ENCODE measurements around the gene CNDP2. TPM values are rescaled to one million over a fixed set of nuclear protein-coding genes. Genes with fewer than 3 reads are reported as not detected.
"Not testable (repeated sequence)": the region's sequence is repeated elsewhere in the genome, so short reads cannot be mapped to it uniquely, and the experiment has no call there.

The CNDP2 gene
- polyA plus RNA-seq, 1 donor = 298 TPM

DNA sequence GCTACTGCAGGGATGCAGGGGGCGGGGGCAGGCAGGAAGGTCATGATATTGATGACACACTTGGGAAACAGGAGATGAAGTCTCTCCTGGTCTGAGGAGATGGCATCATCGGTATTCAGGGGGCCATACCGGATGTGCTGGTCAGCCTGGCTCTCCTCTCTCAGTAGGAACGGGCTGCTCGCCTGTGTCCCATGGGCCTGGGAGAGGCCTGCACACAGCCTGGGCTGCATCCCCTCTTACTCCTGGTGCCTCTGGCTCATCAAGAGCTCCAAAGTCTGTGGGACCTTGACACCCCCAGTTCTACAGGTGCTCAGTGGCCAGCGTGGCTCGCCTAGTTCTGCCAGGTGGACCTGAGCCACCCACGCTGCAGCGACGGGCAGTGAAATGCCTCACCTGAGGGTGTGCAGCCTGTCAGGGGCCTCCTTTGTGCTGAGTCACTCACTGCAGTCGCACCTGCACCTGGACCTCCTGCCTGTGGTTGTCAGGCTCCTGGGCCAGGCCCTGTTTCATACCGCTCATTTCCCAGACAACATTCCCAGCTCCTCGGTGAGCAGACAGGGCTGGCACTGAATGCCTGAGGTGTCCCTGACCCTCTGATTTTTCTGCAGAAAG, 19.6 kb downstream of the CNDP2 start:
- DNase-seq = no peak

DNA sequence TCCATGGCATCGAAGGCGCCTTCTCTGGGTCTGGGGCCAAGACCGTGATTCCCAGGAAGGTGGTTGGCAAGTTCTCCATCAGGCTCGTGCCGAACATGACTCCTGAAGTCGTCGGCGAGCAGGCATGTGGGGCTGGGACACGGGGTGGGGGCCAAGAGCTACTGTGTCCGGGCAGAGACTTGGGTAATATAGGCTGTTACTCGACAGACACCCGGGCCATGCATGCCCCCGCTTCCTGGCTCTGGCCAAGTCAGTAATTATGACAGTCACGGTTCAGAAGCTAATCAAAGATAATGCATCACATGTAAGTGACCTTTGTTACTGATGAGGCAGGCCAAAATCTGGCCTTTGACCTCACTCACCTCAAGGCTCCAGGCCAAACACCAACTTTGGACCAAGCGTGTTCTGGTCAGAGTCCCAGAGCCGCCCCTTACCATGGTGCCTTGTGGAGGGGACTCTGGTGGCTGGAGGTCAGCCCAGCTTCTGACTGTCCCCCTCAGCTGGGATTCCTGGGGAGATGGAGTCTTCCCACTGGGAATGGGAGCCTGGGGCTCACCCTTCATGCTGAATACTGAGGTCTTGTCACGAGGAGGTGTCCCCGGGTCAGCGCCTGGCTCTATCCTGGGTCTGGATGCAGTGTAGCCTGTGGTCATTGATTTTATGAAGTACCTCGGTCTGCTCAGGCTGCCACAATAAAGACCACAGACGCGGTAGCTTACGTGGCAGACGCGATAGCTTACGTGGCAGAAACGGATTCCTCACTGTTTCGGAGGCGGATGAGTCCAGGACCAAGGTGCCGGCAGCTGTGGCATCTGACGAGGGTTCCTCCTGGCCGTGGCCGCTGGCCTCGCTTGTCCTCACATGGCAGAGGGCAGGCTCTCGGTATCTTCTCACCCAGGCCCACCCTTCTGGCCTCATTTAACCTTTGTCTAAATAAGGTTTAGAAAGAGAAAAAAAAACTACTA, 20.4 kb downstream of the CNDP2 start:
- no peak for DNase-seq

DNA sequence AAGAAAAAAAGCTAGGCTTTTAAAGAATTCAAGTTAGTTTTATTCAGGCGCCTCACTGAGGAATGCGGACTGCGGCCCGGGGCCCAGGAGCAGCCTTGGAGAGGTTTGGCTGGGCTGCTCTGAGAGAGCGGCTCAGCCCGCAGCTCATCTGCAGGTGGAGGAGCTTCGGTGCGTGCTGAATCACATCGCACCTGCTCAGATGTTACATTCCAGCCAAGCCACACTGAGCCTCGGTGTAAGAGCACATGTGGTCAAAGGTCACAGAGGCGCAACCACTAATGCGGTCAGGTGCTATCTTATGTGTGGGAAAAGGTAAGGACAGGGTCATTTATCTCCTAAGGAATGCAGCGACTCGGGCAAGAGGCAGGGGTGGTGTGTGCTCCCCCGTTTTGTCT, 21.1 kb downstream of the CNDP2 start:
- no peak for DNase-seq

DNA sequence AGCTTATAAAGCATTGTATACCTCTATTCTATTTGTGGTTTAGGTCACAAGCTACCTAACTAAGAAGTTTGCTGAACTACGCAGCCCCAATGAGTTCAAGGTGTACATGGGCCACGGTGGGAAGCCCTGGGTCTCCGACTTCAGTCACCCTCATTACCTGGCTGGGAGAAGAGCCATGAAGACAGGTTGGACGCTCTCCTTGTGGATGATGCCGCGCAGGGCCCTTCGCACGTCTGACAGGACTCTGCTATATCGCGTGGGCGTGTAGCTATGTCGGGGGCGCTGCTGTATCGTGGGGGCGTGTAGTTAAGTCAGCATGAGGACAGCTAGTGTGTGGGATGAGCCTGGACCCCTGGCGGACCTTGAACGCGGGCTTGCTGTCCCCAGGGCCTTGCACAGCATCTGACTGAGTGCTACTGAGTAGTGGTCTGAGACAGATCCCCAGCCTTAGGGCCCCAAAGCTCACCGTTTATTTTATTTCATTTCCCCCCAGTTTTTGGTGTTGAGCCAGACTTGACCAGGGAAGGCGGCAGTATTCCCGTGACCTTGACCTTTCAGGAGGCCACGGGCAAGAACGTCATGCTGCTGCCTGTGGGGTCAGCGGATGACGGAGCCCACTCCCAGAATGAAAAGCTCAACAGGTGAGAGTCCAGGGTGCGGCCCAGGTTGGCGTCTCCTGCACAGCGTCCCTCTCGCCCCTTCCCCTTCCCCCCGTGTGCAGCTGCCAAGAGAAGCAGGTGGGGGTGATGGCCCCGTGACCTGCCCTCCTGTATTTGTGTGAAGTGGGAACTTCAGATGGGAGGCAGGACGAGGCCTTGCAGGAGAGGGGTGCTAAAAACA, 22.5 kb downstream of the CNDP2 start:
- DNase-seq = no peak

DNA sequence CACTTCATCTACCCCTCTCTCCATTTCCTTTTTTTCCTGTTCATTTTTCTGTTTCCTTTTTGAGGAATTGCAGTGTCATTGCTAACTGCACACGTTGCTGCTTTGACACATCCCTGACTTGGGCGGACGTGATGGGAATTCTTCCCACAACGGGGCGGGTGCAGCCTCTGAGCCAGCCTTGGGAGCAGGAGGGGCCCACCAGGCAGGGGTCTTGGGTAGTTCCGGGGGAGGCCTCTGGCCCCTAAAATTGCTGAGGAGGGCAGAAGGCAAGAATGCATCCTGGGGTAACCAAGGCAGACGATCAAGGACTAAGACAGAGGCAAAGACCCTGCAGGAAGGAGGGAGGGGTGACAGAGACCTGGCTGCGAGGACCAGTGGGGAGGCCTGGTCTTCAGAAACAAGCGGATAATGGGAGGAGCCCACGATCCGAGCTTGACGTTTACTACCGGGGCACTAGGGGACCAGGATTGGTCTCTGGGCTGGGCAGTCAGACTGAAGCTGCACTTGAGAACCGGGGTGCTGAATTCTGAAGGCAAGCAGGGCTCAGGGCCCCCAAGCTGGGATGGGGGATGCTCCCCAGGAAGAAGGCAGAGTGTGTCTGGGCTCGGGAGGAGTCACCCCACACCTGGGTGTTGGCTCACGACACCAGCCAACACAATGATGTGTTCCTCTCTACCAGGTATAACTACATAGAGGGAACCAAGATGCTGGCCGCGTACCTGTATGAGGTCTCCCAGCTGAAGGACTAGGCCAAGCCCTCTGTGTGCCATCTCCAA, 23.3 kb downstream of the CNDP2 start:
- no peak for DNase-seq

DNA sequence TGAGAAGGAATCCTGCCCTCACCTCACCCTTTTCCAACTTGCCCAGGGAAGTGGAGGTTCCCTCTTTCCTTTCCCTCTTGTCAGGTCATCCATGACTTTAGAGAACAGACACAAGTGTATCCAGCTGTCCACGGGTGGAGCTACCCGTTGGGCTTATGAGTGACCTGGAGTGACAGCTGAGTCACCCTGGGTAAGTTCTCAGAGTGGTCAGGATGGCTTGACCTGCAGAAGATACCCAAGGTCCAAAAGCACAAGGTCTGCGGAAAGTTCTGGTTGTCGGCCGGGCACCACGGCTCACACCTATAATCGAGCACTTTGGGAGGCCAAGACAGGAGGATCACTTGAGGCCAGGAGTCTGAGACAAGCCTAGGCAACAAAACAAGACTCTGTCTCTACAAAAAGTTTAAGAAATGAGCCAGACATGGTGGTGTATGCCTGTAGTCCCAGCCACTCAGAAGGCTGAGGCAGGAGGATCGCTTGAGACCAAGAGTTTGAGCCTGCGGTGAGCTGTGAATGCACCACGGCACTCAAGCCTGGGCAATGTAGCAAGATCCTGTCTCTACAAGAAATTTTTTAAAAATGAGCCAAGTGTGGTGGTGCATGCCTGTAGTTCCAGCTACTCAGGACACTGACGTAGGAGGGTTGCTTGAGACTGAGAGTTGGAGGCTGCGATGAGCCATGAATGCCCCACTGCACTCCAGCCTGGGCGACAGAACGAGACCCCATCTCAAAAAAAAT, 24.1 kb downstream of the CNDP2 start:
- no peak for DNase-seq

DNA sequence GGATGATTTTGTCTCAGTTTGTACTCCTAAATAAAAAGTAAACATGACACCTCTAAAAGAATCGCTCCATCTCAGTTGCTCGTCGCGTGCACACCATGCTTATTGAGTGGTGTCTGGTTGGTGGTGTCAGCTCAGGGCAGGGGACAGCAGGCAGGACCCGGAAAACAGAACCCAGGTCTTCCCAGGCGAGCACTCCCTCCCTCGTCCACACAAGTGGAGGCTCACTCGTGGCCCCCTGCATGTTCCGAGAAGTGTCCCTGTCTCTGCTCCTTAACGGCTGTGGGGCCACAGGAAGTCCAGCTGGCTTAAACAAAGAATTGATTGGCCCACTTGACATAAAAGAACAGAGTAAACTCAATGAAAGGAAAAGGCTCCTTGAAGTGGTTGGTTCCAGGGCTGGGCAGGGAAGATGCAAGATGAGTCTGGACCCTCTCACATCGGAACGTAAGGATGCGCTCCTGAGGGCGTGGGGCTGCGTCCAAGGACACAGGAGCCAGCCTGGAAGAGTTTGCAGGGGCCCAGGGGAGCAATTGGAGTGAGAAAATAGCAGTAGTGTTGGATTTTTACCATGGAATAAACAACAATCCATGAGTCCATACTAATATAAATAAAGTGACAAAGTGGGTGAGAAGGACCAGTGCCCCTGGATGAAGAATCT, 25.0 kb downstream of the CNDP2 start:
- no peak for DNase-seq

DNA sequence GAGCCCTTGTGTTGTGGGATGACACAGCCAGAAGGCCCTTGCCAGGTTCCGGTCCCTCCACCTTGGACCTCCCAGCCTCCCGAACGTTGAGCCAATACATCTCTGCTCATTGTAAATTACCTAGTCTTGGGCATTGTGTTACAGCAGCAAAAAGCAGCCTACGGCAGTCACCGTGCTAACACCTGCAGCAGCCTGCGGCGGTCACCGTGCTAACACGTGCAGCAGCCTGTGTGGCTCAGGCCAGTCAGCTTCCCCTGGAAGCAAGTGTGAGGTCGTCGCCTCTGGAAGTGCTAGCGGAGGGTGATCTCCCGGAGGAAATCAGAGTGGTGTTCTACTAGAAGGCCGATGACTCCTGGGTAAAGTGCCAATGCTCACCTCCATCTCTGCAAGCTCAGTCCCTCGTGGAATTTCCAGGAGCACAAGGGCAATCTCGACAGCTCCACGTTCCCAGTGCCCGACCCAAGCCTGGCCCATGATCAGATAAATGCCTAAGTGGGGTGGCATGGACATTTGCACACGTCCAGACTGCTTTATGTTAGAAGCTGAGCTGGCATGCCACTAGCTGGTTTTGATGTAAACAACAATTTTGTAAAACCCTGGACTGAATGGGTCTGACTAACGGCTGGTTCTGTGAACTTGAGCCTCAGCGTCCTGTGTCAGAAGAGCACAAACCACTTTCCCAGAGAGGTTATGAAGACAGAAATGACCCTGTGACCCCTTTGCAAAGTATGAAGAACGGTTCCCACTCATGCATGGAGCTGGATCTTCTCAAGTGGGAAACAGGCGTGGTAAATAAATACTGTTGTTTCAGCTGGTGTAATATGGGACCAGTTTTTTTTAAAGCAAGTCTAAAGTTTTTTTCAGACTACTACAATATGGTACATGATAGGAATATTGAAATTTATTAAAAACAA, 26.7 kb downstream of the CNDP2 start:
- no peak for DNase-seq

DNA sequence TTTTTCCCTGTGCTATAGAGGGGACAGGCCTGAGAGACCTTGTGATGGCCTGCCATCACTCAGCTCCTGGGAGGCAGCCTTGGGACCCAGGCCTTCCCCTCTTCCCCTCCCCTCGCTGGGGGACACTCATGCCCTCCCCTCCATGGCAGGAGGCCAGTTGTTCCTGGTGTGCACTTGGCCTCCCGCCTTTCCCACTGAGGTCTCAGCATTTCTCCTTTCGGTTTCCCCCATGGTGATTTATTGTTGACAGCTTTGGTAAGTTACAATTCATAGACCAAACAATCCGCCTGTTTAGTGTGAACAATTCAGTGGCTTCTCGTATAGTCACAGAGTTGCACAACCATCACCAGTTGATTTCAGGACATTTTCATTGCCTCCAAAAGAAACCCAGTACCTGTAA, 27.9 kb downstream of the CNDP2 start:
- DNase-seq = peak; percentile 72

DNA sequence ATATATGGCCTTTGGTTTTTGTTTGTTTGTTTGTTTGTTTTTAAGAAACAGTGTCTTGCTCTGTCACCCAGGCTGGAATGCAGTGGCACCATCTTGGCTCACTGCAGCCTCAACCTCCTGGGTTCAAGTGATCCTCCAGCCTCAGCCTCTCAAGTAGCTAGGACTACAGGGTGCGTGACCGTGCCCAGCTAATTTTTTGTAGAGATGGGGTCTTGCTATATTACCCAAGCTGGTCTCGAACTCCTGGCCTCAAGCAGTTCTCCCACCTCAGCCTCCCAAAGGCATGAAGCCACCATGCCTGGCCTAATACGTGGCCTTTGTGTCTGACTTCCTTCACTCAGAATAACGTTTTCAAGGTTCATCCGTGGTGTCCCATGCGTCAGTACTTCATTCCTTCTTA, 28.8 kb downstream of the CNDP2 start:
- not testable (repeated sequence) for DNase-seq

DNA sequence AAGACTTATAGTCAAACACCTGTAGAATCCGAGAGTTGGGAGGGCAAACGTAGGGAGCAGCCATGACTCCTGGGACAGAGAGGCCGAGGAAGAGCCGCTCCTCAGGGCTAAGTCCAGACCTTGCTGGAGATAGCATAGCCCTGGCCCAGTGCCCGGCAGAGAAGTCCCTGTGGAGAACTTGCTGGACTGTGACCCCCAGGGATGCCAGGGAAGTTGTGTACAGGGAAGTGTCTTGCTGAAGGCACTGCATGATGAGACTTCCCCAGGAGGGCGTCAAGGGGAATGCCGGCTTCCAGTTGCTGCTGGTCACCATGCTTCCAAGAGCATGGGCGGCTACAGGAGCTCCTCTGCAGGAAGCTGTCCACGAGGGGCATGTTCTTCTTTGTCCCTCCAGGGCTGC, 29.6 kb downstream of the CNDP2 start:
- DNase-seq = no peak

DNA sequence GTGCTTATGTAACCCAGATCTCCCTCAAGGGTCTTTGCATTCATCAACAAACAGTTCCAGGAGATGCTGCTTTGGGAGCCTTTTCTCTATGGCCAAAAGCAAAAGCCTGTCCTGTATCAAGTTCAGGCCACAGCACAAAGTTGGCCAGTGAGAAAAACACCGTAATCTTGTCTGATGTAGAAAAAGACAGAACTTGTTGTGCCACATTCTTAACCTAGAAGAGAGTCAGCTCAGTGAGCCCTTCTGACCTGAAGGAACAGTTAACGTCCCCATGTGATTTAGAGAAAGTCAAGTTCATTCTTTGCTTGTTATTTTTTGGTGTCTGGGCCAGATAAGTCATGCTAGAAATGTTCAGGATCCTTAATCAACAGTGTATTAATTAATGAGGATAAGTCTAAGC, 30.3 kb downstream of the CNDP2 start:
- no peak for DNase-seq

DNA sequence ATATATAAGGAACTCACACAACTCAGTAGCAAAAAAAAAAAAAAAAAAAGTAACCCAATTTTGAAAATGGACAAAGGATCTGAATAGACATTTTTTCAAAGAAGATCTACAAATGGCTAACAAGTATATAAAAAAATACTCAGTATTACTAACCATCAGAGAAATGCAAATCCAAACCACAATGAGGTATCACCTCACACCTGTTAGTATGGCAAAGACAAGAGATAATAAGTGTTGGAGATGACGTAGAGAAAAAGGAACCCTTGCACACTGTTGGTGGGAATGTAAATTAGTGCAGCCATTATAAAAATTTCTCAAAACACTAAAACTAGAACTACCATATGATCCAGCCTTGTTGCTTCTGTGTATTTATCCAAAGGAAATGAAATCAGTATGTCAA, 32.3 kb downstream of the CNDP2 start:
- no peak for DNase-seq

DNA sequence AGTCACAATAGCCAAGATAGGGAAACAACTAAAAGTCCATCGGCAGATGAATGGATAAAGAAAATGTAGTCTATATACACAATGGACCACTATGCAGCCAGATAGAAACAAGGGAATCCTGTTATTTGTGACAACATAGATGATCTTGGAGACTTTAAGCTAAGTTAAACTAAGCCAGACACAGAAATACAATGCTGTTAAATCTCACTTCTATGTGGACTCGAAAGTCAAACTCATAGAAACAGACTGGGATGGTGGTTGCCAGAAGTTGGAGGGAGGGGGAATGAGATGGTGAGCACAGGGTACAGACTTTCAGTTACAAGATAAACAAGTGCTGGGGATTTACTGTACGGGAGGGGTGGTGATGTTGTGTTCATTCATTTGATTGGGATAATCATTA, 32.8 kb downstream of the CNDP2 start:
- no peak for DNase-seq

DNA sequence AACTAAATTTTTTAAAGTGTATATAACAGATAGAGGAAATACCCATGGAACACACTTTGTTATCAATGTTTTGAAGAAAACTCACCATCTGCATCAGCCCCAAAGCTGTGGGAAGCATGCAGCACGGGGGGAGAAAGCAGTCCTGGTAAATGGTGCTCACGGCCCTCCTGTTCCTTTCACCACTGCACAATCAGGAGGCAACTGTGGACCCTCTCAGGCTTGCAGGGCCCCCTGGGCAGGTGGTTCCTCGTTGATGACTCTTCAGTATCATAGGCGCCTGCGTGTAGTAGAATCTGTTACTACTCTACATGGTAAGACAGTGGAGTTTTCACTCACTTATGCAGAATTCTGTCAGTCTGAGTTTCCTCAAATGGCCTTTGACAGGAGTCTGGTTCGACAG, 33.2 kb downstream of the CNDP2 start:
- no peak for DNase-seq

DNA sequence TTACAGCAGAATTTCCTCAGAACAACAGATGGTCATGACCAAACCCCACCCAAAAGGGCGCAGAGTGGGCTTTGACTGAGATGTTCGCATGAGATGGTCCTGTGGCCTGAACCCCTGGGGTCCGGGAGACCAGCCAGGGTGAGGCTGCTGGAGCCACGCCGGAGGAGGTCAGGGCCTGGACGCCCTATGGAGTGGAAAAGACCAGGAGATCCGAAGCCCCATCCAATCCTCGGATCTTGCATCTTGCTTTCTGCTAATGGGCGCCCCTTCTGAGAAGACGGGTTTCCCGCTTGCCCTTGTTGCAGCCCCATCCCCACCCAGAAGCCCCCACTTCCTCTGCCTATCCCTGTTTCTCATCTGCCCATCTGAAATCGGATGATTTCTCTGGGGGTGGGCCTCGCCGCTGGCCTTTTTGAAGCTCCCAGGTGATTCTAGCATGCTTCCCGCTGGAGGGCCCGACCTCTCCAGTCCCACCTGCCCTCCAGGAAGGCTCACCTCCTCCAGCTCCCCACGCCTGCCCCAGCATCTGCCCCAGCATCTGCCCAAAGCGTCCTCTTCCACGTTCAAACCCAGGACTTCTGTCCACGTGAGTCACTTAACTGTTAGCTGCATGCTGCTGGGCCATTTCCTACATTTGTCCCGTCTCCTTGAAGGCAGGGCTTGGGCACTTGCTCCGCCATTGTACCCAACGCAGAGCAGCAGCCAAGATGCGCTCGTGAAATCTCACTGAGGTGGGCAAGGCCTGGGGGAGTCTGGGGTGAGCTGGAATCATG, 33.8 kb downstream of the CNDP2 start:
- DNase-seq = no peak

DNA sequence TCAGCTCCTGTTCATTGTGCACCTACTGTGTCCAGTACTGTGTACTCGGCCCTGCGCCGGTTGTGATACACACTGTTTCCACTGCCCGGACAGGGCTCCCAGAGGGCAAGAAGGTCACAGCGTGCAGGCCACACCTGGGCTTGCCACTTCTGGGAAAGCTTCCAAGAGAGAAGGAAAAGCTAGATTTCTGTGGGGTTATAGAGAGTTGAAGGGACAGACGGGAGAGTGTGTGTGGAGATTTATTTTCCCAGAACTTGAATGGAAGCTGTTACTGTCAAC, 34.4 kb downstream of the CNDP2 start:
- no peak for DNase-seq

DNA sequence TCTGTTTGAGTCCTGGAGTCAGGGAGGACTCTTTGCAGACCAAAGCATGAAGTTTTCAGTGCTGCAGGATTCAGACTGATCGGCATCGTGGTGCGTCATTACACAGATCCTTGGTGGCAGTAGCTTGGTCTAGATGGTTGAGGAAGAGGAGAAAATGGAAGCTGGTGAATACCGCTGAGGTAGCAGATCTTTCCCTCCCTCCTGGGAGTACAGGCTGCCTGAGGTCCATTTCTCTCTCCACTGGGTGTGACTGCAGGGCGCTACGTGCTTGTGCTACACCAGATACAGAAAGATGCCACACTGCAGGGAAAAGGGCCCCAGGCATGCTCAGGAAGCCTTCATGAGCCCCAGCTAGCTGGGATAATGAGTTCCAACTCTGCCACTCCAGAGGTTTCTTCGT, 34.9 kb downstream of the CNDP2 start:
- DNase-seq = no peak

DNA sequence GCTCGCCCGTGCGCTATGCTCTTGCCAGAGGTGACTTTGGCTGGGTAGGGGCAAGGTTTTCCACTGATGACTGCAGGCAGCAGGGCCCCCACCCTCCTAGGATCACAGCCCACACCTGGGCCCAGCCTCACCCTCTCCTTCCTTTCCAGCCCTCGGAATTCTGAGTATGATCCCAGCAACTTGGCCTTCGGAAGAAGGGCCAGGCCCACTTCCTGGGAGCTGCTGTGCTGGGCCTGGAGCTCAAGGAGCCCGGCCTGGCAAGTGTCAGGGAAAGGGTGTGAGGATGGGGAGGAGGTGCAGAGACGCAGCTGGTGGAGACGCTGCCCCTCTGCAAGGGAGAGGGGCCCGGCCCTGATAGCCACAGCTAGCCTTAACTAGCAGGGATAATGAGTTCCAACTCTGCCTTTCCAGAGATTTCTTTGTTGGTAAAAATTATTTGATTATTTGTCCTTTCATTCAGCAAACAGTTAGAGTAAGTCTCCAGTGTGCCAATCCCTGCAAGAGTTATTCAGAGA, 36.4 kb downstream of the CNDP2 start:
- no peak for DNase-seq
